GM12891 (cell line): Measurements from ENCODE around the gene SCAMP4.

Experiments
- POLR2A ChIP-seq: IDR thresholded peaks from 2 replicates; pipeline ENCODE4 v1.6.1; 2011; ENCODE audit warnings: low read depth, low read length, control low read depth
- POLR2AphosphoS5 ChIP-seq: IDR thresholded peaks from 2 replicates; pipeline ENCODE4 v1.6.1; 2011; ENCODE audit warnings: low read depth, low read length, control low read depth
- TAF1 ChIP-seq: IDR thresholded peaks from 2 replicates; pipeline ENCODE4 v1.6.1; 2011; ENCODE audit warnings: low read depth, low read length, control low read depth

GRCh38 chr19:1959928-1960589 lies 54.9 kb downstream of the SCAMP4 start:
- TF ChIP-seq TAF1 (no peak), POLR2A (no peak), POLR2AphosphoS5 (no peak)
